ENCODE results near the gene DLG5.
"Not testable (repeated sequence)": the region's sequence is repeated elsewhere in the genome, so short reads cannot be mapped to it uniquely, and the experiment has no call there.

The DLG5 gene

GRCh38 chr10:77791506-77791905 lies 135.0 kb downstream of the DLG5 start:
- ATAC-seq = no peak

- no peak for ATAC-seq
Observed at GRCh38 chr10:77789861-77790260, 136.7 kb downstream of the DLG5 start.

- no peak for ATAC-seq
Observed at GRCh38 chr10:77789016-77789415, 137.5 kb downstream of the DLG5 start.

DNA sequence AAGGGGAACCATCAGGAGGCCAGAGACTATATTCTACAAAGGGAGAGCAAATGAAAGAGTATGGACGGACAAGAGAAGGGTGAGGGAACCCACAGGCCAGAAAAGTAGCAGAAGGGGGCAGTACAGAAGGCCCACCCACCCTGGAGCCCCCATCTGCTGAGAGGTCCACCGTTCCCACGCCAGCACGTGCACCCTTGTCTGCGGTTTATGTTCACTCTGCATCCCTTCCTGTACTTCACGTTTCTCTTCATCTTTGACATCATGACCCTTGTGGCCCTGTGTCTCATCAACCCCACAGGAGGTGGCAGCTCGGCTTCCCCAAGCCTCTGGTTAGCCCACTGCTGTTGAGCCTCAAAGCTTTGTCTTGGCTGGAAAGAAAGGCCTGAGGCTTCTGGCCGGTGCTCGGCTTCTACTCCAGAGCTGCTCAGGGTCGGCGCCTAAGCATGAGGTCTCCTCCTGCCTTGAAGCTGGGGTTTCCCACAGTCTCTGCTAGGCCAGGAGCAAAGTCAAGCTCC lies 138.0 kb downstream of the DLG5 start:
- ATAC-seq = no peak

GRCh38 chr10:77787440-77787839 lies 139.1 kb downstream of the DLG5 start:
- no peak for ATAC-seq

- no peak for ATAC-seq
Observed at GRCh38 chr10:77784856-77785255, 141.7 kb downstream of the DLG5 start.

GRCh38 chr10:77782328-77783061 lies 144.1 kb downstream of the DLG5 start:
- ATAC-seq = no peak

GRCh38 chr10:77781451-77782327 lies 144.9 kb downstream of the DLG5 start:
- no peak for ATAC-seq

DNA sequence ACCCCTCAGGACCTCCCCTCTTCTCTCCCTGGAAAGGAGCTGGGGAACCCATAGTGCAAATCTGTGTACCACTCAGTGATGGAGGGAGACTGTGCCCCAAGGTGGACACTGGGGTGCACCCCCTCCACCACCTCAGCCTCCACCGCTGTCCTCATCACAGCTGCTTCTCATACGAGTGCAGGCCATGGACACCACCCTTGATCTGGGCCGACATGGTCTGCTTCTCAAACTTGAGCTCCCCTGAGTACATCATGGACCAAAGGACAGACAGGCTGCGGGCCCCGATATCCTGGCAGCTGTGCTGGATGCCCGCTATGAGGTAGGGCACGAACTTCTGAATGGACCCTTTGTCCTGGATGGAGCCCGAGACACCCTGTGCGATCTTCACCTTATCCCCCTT lies 146.4 kb downstream of the DLG5 start:
- no peak for ATAC-seq

- ATAC-seq = no peak
Observed at GRCh38 chr10:77776487-77776886, 150.1 kb downstream of the DLG5 start.

DNA sequence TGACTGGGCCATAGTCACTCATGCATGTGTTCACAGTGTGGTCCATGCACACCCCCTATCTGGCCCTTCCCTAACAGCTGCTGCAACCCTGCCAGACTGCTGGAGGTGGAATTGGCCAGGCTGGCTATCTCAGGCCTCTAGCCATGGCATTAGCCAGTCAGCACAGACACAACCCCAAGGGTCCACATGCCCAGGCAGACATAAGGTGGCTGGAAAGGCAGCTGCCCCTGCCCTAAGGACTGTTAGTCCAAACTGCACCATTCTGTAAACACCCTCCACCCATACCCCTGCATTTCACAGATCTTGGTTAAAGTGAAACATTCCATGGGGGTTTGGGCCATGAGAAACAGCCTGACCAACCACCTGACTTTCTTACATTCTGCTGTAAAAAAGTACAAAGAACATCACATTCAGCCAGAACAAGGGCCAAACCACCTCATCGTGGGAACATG lies 151.6 kb downstream of the DLG5 start:
- no peak for ATAC-seq

GRCh38 chr10:77773631-77774426 lies 152.7 kb downstream of the DLG5 start:
- no peak for ATAC-seq

- ATAC-seq = not testable (repeated sequence)
Observed at GRCh38 chr10:77772852-77773600, 153.5 kb downstream of the DLG5 start.

DNA sequence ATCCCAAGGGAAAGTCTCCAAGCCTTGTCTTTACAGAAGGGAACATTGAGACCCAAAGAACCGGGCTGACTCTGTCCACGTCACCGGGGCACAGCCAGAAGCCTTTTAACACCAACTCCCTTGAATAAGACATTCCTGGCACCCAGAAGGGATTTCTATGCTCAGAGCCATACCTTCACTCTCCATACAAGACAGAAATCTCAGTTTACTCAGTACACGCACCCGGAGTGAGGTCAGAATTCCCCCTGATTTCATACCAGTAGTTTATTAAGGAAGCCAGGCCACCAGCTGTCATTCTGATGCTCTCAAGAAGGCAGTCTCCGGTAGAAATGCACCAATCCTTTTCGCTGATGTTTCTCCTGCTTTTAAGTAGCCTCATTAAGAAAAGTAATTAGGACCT lies 154.7 kb downstream of the DLG5 start:
- ATAC-seq = no peak

GRCh38 chr10:77771450-77771849 lies 155.1 kb downstream of the DLG5 start:
- no peak for ATAC-seq

GRCh38 chr10:77770868-77771175 lies 155.7 kb downstream of the DLG5 start:
- ATAC-seq = no peak

GRCh38 chr10:77770081-77770867 lies 156.3 kb downstream of the DLG5 start:
- no peak for ATAC-seq

DNA sequence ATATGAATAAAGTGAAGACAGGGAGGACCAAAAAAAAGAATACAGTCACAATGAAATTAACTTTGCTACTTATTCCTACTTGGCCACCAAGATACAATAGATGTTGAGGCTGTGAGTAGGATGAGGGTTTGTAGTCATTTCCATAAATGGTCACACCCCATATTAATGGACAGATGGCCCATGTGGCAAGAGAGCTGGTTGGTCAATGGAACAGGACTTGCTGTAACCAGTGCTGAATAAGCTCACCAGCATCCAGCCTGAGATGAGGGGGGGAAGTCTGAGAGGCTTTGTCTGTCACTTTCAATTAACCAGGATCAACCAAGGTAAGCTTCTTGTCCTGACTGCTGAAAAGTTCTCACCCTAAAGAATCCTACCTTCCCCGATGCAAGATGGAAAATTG lies 158.5 kb downstream of the DLG5 start:
- ATAC-seq = no peak

DNA sequence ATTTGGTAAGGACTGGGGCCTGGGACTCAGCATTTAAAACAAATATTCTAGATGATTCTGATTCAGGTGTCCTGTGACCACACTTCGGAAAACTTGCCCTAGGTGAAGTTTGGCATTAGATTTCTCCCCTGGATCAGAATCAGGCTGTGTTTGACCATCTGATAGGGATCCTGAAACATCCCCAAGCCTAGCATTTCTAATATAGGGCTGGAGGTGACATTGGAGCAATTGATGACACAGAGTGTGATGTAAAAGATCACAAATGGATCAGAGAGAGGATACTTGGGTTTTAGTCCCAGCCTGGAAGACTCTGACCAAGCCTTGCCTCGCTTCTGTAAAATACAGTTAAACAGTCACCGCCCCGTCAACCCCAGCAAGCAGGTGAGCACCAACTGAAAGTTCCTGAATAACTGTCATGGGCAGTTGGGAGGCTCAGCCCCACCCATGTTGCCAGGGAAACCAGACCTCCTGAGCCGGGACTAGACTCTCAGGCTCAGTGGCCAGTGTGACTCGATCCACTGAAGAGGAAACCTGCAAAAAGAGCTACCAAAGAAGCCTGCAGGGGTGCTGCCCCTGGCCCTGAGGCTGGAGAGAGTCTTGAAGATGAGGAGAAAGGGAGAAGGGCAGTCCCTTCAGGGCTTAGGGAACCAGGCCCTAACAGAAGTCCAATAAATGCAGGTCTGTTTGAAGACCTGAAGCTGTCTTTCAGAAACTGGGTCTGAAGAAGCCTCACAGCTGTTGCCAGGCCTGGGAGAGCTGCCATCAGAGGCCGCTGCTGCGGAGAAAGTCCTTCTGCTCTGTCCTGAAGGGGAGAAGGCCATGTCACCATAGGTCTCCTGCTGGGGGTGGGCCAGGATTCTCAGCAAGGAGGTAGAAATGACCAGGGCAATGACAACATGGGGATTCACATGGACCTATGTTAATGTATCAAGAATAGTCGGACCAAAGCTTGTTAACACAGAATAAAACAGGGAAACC lies 162.8 kb downstream of the DLG5 start:
- ATAC-seq = no peak

DNA sequence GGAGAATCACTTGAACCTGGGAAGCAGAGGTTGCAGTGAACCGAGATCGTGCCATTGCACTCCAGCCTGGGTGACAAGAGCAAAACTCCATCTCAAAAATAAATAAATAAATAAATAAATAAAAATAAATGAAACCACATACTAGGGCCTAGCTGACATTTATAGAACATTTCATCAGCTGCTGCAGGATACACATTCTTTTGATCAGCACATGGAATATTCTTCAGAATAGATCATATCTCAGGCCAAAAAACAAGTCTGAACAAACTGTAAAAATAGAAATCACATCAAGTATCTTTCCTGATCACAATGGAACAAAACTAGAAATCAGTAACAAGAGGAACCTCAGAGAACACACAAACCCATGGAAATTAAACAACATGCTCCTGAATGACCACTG lies 168.1 kb downstream of the DLG5 start:
- not testable (repeated sequence) for ATAC-seq

Measured in activated CD4-positive, CD25-positive, alpha-beta regulatory T cell treated with anti-CD3 and anti-CD28 coated beads, Interleukin-2, amount 50 U/mL, for 24 hours (primary cell).